GM12873 (cell line): ENCODE data around the gene IRAK4.

Source experiments
- CTCF ChIP-seq: IDR thresholded peaks from 2 replicates; pipeline ENCODE4 v1.5.1; 2012; ENCODE audit warnings: low read depth, mild to moderate bottlenecking, moderate library complexity, low read length, control low read depth; ENCODE audit not compliant: insufficient read depth; ENCODE audit errors: missing control alignments

IRAK4 gene

DNA sequence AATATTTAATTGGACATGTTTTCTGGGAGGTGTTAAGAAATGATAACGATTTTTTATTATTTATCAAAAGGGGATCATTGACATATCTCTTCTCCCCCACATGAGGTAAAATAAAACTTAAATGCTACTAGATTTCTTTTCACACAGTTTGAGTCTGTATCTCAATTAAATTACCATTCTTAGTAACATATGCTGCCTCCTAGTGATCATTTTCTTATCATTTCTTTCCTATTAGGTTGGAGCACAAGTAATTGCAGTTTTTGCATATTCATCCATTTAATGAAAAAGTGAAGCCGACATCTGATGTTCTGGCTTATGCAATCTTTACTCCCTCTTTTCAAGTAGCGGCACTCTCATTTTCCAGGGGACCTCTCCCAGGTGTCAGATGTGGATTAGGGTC, 25.1 kb upstream of the IRAK4 start:
- no peak for TF ChIP-seq CTCF

- TF ChIP-seq CTCF, result no peak
Observed at GRCh38 chr12:43736927-43737440, 21.8 kb upstream of the IRAK4 start.

GRCh38 chr12:43737646-43738045, 21.1 kb upstream of the IRAK4 start:
- TF ChIP-seq CTCF, result no peak

GRCh38 chr12:43740511-43741100, 18.1 kb upstream of the IRAK4 start:
- no peak for TF ChIP-seq CTCF

GRCh38 chr12:43742106-43742505, 16.6 kb upstream of the IRAK4 start:
- TF ChIP-seq CTCF, result no peak

DNA sequence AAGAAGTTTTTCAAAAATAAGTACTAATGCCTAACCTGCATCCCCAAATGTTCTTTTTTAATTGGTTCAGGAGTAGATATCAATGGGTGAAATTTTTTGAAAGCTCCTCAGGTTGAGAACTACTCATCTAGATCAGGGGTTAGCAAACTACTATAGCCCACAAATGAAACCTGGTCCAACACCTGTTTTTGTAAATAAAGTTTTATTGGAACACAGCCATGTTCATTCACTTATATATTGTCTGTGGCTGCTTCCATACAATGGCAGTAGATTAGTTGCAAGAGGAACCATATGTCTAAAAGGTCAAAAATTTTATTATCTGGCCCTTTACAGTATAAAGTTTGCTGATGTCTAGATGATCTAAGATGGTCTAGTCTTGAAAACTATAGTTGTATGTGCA, 13.9 kb upstream of the IRAK4 start:
- no peak for TF ChIP-seq CTCF

DNA sequence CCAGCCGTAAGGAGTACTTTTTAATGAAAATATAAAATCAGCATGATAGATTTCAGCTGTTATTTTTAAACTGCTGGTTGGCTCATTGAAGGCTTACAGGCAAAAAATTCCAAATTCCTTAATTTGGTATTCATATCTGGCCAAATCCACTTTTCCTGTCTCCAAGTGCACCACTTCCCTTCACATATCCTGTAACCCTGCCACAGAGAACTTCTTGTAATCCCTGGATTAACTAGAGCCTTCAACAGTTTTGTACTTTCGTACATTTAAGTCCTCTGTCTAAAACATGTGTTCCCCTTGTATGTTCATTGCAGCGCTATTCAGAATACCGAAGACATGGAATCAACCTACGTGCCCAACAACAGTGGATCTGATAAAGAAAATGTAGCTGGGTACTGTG, 9.7 kb upstream of the IRAK4 start:
- no peak for TF ChIP-seq CTCF
